Subcutaneous abdominal adipose tissue (tissue), 5 donors: Measurements from ENCODE around the gene HS1BP3.
A peak's percentile ranks its signal among the peaks of the same experiment; 100 is the strongest.

Experiments used
- H3K27ac ChIP-seq: one replicate; pipeline ENCODE4 v1.7.0; 2013; ENCODE audit warnings: low read depth, mild to moderate bottlenecking, inconsistent platforms, low read length, moderate library complexity
- H3K27me3 ChIP-seq, 5 donors: one replicate each; pipeline ENCODE4 v1.7.0; 2013; ENCODE audit warnings: low read length in 5 of 5, inconsistent platforms in 1 of 5; ENCODE audit not compliant: control insufficient read depth in 5 of 5, insufficient read depth in 4 of 5
- H3K36me3 ChIP-seq, 5 donors: one replicate each; pipeline ENCODE4 v1.7.0; 2013; ENCODE audit warnings: low read length in 5 of 5; ENCODE audit not compliant: control insufficient read depth in 5 of 5, insufficient read depth in 5 of 5
- H3K4me1 ChIP-seq, 5 donors: one replicate each; pipeline ENCODE4 v1.7.0; 2013; ENCODE audit warnings: low read length in 5 of 5, mild to moderate bottlenecking in 3 of 5, moderate library complexity in 1 of 5; ENCODE audit not compliant: control insufficient read depth in 5 of 5, insufficient read depth in 5 of 5
- H3K4me3 ChIP-seq, 5 donors: one replicate each; pipeline ENCODE4 v1.7.0; 2013; ENCODE audit warnings: low read length in 5 of 5, low read depth in 1 of 5
- H3K9ac ChIP-seq, 5 donors: one replicate each; pipeline ENCODE4 v1.7.0; 2013; ENCODE audit warnings: low read length in 5 of 5, mild to moderate bottlenecking in 4 of 5, moderate library complexity in 3 of 5
- H3K9me3 ChIP-seq, 5 donors: one replicate each; pipeline ENCODE4 v1.7.0; 2013; ENCODE audit warnings: low read length in 5 of 5; ENCODE audit not compliant: control insufficient read depth in 5 of 5
- donor health status: healthy.
- donor health status: healthy.
- donor health status: healthy.
- donor health status: healthy.
- donor health status: healthy.

HS1BP3 gene

DNA sequence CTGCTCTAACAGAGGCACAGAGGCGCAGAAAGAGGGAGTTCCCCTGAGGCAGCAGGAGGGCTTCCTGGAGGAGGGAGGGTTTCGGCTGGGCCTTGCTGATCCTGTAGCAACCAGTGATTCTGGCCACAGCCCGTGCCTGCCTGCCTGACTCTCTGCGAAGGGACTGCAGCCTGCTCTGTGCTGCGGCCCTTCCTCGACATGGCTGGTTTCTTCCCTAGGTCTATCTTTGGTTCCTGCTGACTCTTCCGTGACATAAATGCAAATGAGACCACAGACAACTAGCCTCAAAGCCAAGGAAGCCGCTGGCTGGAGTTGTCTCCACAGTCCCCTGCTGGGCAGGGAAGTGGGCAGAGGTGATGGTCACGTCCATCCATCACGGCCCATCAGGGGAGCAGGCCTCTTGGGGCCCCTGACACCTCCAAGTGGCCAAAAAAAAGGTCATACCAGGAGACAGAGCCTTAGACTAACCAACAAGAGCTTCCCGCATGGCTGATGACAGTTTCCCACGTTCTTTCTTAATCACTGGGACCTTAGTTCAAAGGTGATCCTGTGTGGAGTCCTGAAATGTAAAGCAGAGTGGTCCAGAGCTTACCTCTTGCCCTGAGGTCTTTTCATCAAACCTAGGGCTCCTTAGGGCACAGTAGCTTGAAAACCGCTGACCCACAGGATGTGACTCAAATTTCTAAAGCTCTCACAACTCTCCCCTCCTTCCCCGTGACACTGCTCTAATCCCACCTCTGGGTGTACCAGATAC, 55.3 kb downstream of the HS1BP3 start:
- Histone ChIP-seq H3K27ac (peak overlapping the region; percentile 87), H3K9me3 (no peaks in the 10 kb centered on the region), H3K9ac (peak overlapping the region in 2 of 5 donors; percentile 6 to 35), H3K36me3 (no peaks in the 10 kb centered on the region), H3K4me3 (no peak overlapping the region), H3K4me1 (peaks cover 32 to 90% (median 85%) of the 10 kb centered on the region in 5 donors), H3K27me3 (no peaks in the 10 kb centered on the region)

DNA sequence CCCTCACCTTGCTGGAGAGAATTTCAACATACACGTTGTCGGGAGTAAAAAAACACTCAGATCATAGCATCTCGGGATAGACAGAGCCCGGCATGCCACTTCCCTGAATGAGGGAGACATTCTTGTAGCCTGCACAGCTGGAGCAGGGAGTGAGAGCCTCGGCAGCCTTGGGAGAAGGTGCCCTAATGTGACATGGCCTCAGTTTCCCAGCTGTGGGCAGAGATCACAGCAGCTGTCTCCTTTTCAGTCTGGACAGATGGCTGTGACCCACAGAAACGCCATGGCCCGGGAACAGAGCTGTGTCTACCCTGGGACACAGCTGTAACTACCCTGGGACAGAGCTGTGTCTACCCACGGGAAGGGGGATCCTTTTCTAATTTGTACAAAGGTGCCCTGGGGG, 55.9 kb downstream of the HS1BP3 start:
- Histone ChIP-seq H3K9me3 (no peaks in the 10 kb centered on the region), H3K27me3 (no peaks in the 10 kb centered on the region), H3K36me3 (no peaks in the 10 kb centered on the region), H3K4me3 (no peak overlapping the region), H3K27ac (peak overlapping the region; percentile 87), H3K4me1 (peaks cover 30 to 87% (median 80%) of the 10 kb centered on the region in 5 donors), H3K9ac (peak overlapping the region in 2 of 5 donors; percentile 6 to 35)

DNA sequence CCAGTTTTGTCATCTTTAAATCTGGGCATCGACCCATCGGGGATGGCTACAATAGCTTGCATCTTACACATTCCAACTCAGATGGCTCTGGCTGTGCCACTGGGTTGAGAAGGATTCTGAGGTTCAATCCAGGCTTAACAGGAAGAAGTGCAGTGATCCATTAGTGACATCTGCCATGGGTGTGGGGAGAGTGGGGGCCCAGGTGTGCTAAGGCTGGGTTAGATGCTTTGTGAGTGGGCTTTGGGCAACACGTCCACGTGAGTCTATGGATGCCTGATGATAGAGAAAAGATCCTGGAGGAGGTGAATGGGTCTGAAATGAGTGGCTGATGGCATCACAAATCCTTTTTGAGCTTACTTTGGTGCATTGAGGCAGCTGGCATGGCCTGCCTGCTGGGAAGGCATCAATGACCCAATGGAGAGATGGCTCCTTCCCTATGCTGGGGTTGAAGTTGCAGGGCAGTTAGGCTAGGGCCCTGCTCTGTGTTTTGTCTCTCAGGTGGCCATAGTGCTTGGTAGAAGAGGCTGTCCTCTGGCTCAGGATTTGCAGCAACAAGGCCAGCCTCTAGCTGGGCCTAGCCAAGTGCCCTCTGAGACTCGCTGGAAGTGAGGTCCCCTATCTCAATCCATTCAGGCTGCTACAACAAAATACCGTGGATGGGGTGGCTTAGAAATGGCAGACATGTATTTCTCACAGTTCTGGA, 56.7 kb downstream of the HS1BP3 start:
- peak overlapping the region; percentile 87 for H3K27ac ChIP-seq
- peaks cover 26 to 85% (median 76%) of the 10 kb centered on the region in 5 donors for H3K4me1 ChIP-seq
- H3K9ac ChIP-seq: peak overlapping the region in 1 of 5 donors; percentile 13
- H3K27me3 ChIP-seq: no peaks in the 10 kb centered on the region
- H3K9me3 ChIP-seq: no peaks in the 10 kb centered on the region
- H3K4me3 ChIP-seq: no peak overlapping the region
- no peaks in the 10 kb centered on the region for H3K36me3 ChIP-seq

DNA sequence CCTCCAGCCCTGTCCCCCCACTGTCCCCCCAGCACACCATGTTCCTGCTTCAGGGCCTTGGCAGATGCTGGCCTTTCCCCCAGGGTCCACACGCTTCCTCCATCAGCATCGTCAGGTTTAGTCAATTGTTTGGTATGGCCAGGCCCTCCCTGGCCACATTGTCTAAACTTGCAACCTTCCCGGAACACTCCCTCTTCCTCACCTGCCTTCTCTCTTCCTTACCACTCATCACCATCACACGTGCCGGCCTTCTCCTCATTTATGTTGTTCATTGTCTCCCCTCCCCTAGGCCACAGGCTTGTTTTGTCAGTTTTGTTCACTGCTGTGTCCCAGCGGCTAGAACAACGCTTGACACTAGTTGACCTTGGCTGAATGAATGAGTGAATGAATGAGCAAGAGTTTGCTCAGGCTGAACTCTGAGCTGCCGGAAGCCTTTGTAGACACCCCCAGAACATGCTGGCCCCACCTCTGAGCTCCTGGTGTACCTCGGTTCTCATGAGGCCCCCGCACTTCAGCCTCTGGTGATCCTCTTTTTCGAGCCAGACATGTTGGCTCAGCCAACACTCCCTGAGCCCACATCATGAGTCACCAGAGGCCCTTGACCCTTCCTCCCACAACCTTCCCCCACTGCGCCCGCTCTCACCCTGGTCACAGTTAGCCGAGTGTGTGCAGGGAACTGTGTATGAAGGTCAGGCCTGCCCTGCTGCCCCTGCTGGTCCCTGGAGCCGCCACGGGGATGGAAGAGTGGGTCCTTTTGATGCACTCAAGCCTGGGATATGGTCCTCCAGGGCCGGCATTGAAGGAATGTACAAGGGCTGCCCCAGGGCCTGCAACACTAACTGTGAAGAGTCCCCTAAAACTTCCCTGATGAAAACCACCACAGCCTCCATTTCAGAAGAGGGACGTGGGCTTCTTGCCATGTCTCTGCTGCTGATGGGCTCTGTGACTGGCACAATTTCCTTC, 57.5 kb downstream of the HS1BP3 start:
- peaks cover 24 to 85% (median 77%) of the 10 kb centered on the region in 5 donors for H3K4me1 ChIP-seq
- peak overlapping the region; percentile 87 for H3K27ac ChIP-seq
- H3K4me3 ChIP-seq: no peak overlapping the region

DNA sequence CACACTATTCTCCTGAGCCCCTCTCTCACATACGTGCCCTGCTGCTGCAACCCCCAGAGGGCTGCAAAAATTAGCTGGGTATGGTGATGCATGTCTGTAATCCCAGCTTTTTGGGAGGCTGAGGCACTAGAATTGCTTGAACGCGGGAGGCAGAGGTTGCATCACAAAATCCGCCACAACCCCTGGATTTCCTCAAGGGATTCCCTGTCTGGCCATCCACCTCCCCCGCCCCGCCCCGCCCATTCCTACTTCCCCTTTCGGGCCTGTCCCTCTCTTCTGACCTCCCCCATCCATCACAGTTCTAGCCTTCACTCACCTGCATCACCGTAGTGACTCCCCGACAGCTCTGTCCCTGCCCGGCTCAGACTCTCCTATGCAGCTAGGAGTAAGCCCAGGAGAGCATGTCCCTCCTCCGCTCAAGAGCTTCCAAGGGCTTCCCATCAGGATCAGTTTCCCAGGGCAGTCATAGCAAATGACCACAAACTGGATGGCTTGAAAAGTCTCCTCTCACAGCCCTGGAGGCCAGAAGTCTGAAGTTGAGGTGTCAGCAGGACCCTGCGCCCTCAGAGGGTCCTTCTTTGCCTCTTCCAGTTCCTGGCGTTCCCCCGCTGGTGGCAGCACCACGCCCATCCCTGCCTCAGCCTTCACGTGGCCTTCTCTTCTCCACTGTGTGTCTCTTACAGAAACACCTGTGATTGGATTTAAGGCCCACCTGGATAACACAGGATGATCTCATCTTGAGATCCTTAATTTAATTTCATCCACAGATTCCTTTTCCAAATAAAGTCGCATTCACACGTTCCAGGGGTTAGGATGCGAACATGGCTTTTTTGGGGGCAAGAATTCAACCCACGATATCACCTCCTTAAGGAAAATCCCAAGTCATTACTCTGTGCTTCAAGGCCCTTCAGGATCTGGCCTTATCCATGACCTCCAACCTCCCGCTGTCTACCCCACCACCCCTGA, 58.5 kb downstream of the HS1BP3 start:
- Histone ChIP-seq H3K27me3 (no peaks in the 10 kb centered on the region), H3K4me1 (peaks cover 19 to 76% (median 68%) of the 10 kb centered on the region in 5 donors), H3K9me3 (no peaks in the 10 kb centered on the region), H3K27ac (peak overlapping the region; percentile 87), H3K4me3 (no peak overlapping the region), H3K36me3 (no peaks in the 10 kb centered on the region), H3K9ac (no peak overlapping the region)

More for the DNA sequence above, 57.5 kb downstream of the HS1BP3 start:
- H3K9ac ChIP-seq: peak overlapping the region in 2 of 5 donors; percentile 35 to 44
- H3K9me3 ChIP-seq: no peaks in the 10 kb centered on the region
- no peaks in the 10 kb centered on the region for H3K36me3 ChIP-seq
- H3K27me3 ChIP-seq: no peaks in the 10 kb centered on the region

DNA sequence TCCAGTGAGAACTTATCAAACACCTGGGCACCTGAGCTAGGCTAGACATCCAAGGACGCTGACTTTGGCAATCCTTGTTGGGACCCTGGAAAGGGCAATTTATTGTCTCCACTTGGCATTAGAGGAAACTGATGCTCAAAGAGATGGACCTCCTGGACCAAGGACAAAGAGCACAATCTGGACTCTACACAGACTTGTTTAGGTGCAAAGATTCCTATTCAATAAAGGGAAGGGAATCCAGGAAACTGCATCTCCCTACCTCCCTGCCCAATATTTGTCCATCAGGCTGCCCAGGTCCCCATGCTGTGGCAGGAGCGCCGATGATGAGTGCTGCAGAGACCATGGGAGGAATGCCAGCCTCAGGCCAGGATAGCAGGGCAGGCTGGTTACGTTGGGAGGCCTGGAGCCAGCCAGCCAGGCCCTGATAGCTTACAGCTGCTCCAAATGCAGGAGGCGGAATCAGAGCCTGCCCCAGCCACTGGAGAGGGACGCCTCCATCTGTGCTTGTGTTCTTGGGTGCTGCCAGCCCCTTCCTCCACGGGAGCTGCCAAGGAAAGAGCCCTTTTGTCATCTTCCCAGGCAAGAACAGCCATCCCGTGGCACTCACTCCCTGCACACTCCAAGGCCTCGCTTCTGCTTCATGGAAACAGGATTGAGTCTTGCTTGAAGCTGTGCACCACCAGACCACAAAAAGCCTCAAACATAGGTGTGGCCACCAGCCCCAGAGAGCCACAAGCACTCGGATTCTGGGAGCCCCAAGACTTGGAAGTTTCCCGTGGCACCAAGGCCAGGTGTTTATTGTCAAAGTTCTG, 60.0 kb downstream of the HS1BP3 start:
- Histone ChIP-seq H3K27ac (no peak overlapping the region), H3K36me3 (no peaks in the 10 kb centered on the region), H3K9me3 (no peaks in the 10 kb centered on the region), H3K4me3 (no peak overlapping the region), H3K4me1 (peaks cover 11 to 75% (median 68%) of the 10 kb centered on the region in 5 donors), H3K27me3 (no peaks in the 10 kb centered on the region), H3K9ac (no peak overlapping the region)

DNA sequence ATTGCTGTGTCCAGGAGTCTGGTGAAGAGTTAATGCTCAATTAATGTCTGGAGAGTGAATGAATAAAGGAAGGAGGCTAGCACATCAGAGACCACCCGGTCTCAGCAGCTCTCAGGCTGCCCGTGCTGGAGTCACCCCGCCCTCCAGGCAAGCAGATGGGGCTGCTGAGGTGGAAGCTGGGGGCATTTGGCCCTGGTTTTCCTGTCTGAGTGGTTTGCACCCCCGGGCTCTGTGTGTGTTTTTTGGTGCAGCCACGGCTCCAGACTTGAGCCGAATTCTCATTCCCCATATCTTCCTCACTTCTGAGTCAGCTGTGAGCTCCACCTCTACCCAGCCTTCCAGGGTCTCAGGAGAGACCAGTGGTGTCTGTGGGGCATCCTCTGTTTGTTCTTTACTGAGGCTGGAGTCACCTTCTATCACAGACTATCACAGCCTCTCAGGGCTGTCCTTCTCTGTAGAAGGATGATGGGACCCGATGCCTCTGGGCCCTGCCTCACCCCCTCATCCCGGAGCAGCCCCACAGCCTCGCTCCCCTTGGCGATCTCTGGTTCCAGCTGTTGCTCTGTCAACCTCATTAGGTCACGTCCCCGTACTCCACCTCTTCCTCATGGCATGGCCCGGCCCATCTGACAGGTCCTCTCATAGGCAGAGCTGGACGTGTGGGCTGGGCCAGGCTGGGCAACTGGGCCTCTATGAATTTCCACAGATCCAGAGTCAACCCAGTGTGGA, 60.8 kb downstream of the HS1BP3 start:
- Histone ChIP-seq H3K9ac (no peak overlapping the region), H3K4me3 (no peak overlapping the region), H3K9me3 (no peaks in the 10 kb centered on the region), H3K27ac (no peak overlapping the region), H3K27me3 (no peaks in the 10 kb centered on the region), H3K4me1 (peaks cover 12 to 75% (median 68%) of the 10 kb centered on the region in 5 donors), H3K36me3 (no peaks in the 10 kb centered on the region)
